MCF 10A (cell line): ENCODE results near the gene MDFIC2. TPM values are rescaled to one million over a fixed set of nuclear protein-coding genes. Genes with fewer than 3 reads are reported as not detected.

Source experiments
- BruUV-seq: library from RNA; stranded (reverse); fragments of 400-500 nt; replicated peaks from 2 replicates; lab custom pipeline; 2021; lab: Mats Ljungman, UMichigan
- CTCF ChIA-PET: fragments of 300-600 bp; sonication (Branson Sonifier 250); formaldehyde crosslinking; extraction: SDS; loops from one replicate; lab custom pipeline; 2021; ENCODE audit warnings: antibody characterized with exemption, inconsistent platforms; lab: Yijun Ruan, JAX
- POLR2A ChIA-PET: fragments of 300-600, 350-650 bp; sonication (Branson Sonifier 250); formaldehyde crosslinking; extraction: SDS; loops from one replicate; lab custom pipeline; 2020; ENCODE audit warnings: antibody characterized with exemption, inconsistent platforms; lab: Yijun Ruan, JAX
- DNase-seq: peaks from one replicate; pipeline ENCODE4 v3.0.0-alpha.2; 2018; ENCODE audit not compliant: unreplicated experiment
- H3K27ac Mint-ChIP-seq: one replicate; pipeline ENCODE4 v1.8.0; 2022; ENCODE audit warnings: mild to moderate bottlenecking, low read depth, mixed read lengths; ENCODE audit not compliant: unreplicated experiment
- H3K27me3 Mint-ChIP-seq: one replicate; pipeline ENCODE4 v1.8.0; 2022; ENCODE audit warnings: mixed read lengths; ENCODE audit not compliant: insufficient read depth, unreplicated experiment
- H3K36me3 Mint-ChIP-seq: one replicate; pipeline ENCODE4 v1.8.0; 2022; ENCODE audit warnings: mild to moderate bottlenecking, moderate library complexity, mixed read lengths; ENCODE audit not compliant: insufficient read depth, unreplicated experiment
- H3K4me1 Mint-ChIP-seq: one replicate; pipeline ENCODE4 v1.8.0; 2022; ENCODE audit warnings: mixed read lengths; ENCODE audit not compliant: insufficient read depth, unreplicated experiment
- H3K4me3 Mint-ChIP-seq: one replicate; pipeline ENCODE4 v1.8.0; 2022; ENCODE audit warnings: mild to moderate bottlenecking, moderate library complexity, mixed read lengths; ENCODE audit not compliant: unreplicated experiment
- H3K9me3 Mint-ChIP-seq: one replicate; pipeline ENCODE4 v1.8.0; 2022; ENCODE audit warnings: mixed read lengths; ENCODE audit not compliant: unreplicated experiment
- intact Hi-C: fragments of 100-400 bp; cut with micrococcal nuclease; formaldehyde crosslinking; loops from 2 replicates; pipeline ENCODE4 v1.14.1; 2022
- total RNA-seq: library from RNA; stranded (reverse); gene quantifications from 2 replicates; pipeline ENCODE4 v1.2.3, GENCODE V29; 2022
- TF ChIP-seq, protein P1 (sequence below): fragments of 200-600 bp; IDR thresholded peaks from one replicate; pipeline ENCODE4 v1.8.0; 2022; ENCODE audit warnings: antibody characterized with exemption, mild to moderate bottlenecking; ENCODE audit not compliant: unreplicated experiment

MDFIC2 gene
- total RNA-seq, 1 experiment from 2014 or later: not detected

DNA sequence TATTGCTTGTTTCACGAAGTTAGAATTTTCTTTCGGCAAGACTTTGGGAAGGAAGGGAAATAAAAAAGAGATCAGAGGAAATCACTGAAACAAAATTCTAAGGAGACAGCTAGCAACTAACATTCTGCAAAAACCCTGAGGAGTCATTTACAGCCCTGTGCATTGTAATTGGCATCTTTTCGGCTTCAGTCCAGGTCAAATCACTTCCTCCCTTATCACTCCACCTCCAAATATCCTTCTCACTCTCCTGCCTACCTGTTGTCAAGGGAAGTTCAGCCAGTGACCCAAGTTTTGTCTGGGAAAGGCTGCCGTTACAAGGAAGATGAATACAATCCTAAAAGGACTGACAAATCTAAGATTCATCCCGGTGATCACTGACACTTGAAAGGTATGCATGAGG, 39.6 kb downstream of the MDFIC2 start:
- ChIA-PET POLR2A (no interaction called here), CTCF (no interaction called here)
- no peak for DNase-seq
- H3K27ac Mint-ChIP-seq: no peak overlapping the region
- H3K4me1 Mint-ChIP-seq: no peaks in the 10 kb centered on the region
- BruUV-seq: no TSS peak
- no peaks in the 10 kb centered on the region for H3K9me3 Mint-ChIP-seq
- intact Hi-C loops: no loop called here
- H3K36me3 Mint-ChIP-seq: no peaks in the 10 kb centered on the region
- peaks cover 19% of the 10 kb centered on the region for H3K27me3 Mint-ChIP-seq
- H3K4me3 Mint-ChIP-seq: no peak overlapping the region
- TF ChIP-seq, protein P1, sequence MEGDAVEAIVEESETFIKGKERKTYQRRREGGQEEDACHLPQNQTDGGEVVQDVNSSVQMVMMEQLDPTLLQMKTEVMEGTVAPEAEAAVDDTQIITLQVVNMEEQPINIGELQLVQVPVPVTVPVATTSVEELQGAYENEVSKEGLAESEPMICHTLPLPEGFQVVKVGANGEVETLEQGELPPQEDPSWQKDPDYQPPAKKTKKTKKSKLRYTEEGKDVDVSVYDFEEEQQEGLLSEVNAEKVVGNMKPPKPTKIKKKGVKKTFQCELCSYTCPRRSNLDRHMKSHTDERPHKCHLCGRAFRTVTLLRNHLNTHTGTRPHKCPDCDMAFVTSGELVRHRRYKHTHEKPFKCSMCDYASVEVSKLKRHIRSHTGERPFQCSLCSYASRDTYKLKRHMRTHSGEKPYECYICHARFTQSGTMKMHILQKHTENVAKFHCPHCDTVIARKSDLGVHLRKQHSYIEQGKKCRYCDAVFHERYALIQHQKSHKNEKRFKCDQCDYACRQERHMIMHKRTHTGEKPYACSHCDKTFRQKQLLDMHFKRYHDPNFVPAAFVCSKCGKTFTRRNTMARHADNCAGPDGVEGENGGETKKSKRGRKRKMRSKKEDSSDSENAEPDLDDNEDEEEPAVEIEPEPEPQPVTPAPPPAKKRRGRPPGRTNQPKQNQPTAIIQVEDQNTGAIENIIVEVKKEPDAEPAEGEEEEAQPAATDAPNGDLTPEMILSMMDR: no peak

DNA sequence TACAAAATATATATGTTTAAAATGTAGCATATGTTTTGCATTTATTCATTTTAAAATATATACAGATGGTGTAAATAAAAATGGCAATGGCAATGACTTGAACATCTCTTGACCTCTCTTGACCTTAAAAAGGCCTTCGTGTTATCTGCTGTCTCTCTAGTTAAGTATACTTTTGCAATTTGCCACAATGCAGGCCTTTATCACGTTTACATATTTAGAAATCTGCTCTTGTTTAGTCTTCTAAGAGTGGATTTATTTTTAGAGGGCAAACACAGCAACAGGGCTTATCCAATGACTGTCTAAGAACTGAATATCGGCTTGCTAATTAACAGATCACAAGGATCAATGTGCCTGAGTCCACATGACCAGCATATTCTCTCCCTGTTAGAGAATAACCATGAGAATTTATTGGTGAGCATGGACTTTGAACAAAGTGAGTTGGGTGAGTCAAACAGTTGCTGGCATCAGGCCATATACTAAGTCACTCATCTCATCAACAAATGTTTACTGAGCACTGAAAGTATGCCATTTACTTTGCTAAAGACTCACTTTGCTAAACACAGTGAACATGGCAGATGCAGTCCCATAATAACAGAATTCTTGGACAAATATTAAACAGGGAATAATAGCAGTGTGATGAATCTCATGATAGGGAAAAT, 48.2 kb downstream of the MDFIC2 start:
- intact Hi-C loops: no loop called here
- H3K4me3 Mint-ChIP-seq: no peak overlapping the region
- no peaks in the 10 kb centered on the region for H3K36me3 Mint-ChIP-seq
- ChIA-PET CTCF (no interaction called here), POLR2A (no interaction called here)
- no peaks in the 10 kb centered on the region for H3K4me1 Mint-ChIP-seq
- no TSS peak for BruUV-seq
- no peaks in the 10 kb centered on the region for H3K9me3 Mint-ChIP-seq
- peaks cover 28% of the 10 kb centered on the region for H3K27me3 Mint-ChIP-seq
- peak; percentile 14 for DNase-seq
- no peak overlapping the region for H3K27ac Mint-ChIP-seq
- TF ChIP-seq, protein P1: no peak

DNA sequence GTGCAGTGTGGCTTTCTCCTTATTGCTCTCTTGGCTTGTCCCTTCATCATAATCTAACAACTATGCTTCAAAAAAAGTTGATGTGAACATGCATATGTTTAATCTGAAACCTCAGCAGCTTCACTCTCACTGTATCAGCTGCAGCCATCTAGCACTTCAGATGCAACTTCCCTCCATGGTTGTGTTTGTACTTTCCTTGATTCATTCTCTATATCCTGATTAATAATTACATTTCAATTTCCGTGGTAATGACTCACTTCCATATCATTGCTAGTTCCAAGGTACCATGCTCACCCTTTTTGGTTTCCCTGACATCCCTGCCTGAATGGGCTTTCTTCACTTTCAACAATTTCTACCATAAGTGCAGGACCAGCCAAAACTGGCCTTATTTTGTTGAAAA, 51.2 kb downstream of the MDFIC2 start:
- DNase-seq: no peak
- Mint-ChIP-seq H3K4me3 (no peak overlapping the region), H3K9me3 (no peaks in the 10 kb centered on the region), H3K36me3 (no peaks in the 10 kb centered on the region), H3K27me3 (peaks cover 51% of the 10 kb centered on the region), H3K27ac (no peak overlapping the region), H3K4me1 (no peaks in the 10 kb centered on the region)
- POLR2A ChIA-PET: no interaction called here
- TF ChIP-seq, protein P1: no peak
- intact Hi-C loops: no loop called here
- no TSS peak for BruUV-seq
- CTCF ChIA-PET: no interaction called here

DNA sequence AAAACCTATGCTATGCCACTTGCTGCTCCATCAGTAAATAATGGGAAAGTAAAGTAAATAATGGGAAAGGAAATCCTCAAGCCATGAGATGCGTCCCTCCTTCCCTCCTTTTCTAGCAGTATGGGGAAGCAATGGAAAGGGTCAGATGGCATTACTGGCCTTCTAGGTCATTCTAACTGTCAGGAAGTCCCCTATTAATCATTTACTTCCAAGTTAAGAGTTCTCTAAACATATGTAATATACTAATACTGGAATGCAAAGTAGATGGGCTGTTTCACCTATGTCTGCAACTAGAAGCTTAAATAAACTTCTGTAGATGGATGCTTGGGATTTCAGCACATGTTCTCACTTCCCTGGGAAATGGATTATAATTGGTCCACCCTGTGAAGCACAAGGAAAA, 55.9 kb downstream of the MDFIC2 start:
- no TSS peak for BruUV-seq
- Mint-ChIP-seq H3K27me3 (peaks cover 68% of the 10 kb centered on the region), H3K36me3 (no peaks in the 10 kb centered on the region), H3K4me1 (no peaks in the 10 kb centered on the region), H3K9me3 (no peaks in the 10 kb centered on the region), H3K4me3 (no peak overlapping the region), H3K27ac (no peak overlapping the region)
- ChIA-PET POLR2A (no interaction called here), CTCF (no interaction called here)
- intact Hi-C loops: no loop called here
- no peak for DNase-seq
- TF ChIP-seq, protein P1: no peak
